Panc1 (cell line): Measurements from ENCODE around the gene RTL5. TPM values are rescaled to one million over a fixed set of nuclear protein-coding genes. Genes with fewer than 3 reads are reported as not detected.

Source experiments
- ATAC-seq: fragments of 200-7000 bp; cut with Tn5 transposase; 2 replicates; pipeline ENCODE4 v1.9.1; 2020; ENCODE audit warnings: mild to moderate bottlenecking, moderate library complexity
- BruUV-seq: library from RNA; stranded (reverse); fragments of 400-500 nt; replicated peaks from 2 replicates; lab custom pipeline; 2021; lab: Mats Ljungman, UMichigan
- CTCF ChIA-PET: fragments of 300-600 bp; sonication (Branson Sonifier 250); formaldehyde crosslinking; loops from one replicate; lab custom pipeline; 2022; ENCODE audit warnings: antibody characterized with exemption; lab: Charles Lee
- POLR2A ChIA-PET: fragments of 300-600 bp; sonication (Branson Sonifier 250); formaldehyde crosslinking; loops from one replicate; lab custom pipeline; 2022; ENCODE audit warnings: antibody characterized with exemption; lab: Charles Lee
- DNase-seq: peaks from one replicate; pipeline ENCODE4 v3.0.0-alpha.2; 2010; ENCODE audit warnings: low read depth, low spot score
- H3K27ac ChIP-seq: 2 replicates; pipeline ENCODE4 v1.5.1; 2011; ENCODE audit warnings: mild to moderate bottlenecking, low read length, inconsistent platforms
- H3K27me3 ChIP-seq: fragments of 200-500 bp; sonication (Bioruptor generic); 2 replicates; pipeline ENCODE4 v1.6.0; 2014; ENCODE audit warnings: low read length, inconsistent platforms; ENCODE audit not compliant: control insufficient read depth, insufficient read depth
- H3K36me3 ChIP-seq: fragments of 200-500 bp; sonication (Bioruptor generic); 2 replicates; pipeline ENCODE4 v1.5.1; 2014; ENCODE audit warnings: inconsistent platforms, mild to moderate bottlenecking, low read length, moderate library complexity; ENCODE audit not compliant: control insufficient read depth, insufficient read depth
- H3K4me1 ChIP-seq: 2 replicates; pipeline ENCODE4 v1.5.1; 2011; ENCODE audit warnings: inconsistent platforms, mild to moderate bottlenecking, low read length, moderate library complexity; ENCODE audit not compliant: control insufficient read depth, insufficient read depth
- H3K4me3 ChIP-seq, 2 experiments: 2 replicates each; pipeline ENCODE4 v1.5.1; 2011 to 2012; ENCODE audit warnings: low read depth in 2 of 2, low read length in 2 of 2, mild to moderate bottlenecking in 2 of 2, inconsistent platforms in 1 of 2, moderate library complexity in 1 of 2
- H3K9me3 ChIP-seq: fragments of 200-500 bp; sonication (Bioruptor generic); 2 replicates; pipeline ENCODE4 v1.5.1; 2014; ENCODE audit warnings: low read depth, mild to moderate bottlenecking, inconsistent platforms, low read length, moderate library complexity; ENCODE audit not compliant: control insufficient read depth, insufficient read depth
- CTCF ChIP-seq: fragments of 450-650 bp; IDR thresholded peaks from 2 replicates; pipeline ENCODE4 v1.5.1; 2017; ENCODE audit warnings: mild to moderate bottlenecking
- POLR2AphosphoS5 ChIP-seq: IDR thresholded peaks from 2 replicates; pipeline ENCODE4 v1.6.1; 2012; ENCODE audit warnings: mild to moderate bottlenecking, low read depth, low read length, moderate library complexity
- REST ChIP-seq, 2 experiments: IDR thresholded peaks; 2 replicates each; pipeline ENCODE4 v1.6.1; 2011 to 2012; ENCODE audit warnings: low read depth in 2 of 2, control low read depth in 1 of 2, low read length in 1 of 2, mild to moderate bottlenecking in 1 of 2, moderate library complexity in 1 of 2; ENCODE audit not compliant: insufficient read depth in 1 of 2
- SIN3A ChIP-seq: IDR thresholded peaks from 2 replicates; pipeline ENCODE4 v1.6.1; 2012; ENCODE audit warnings: low read depth, mild to moderate bottlenecking, low read length, moderate library complexity, borderline replicate concordance; ENCODE audit not compliant: insufficient read depth
- TCF7L2 ChIP-seq: IDR thresholded peaks from 2 replicates; pipeline ENCODE4 v1.6.1; 2011; ENCODE audit warnings: mild to moderate bottlenecking, low read depth, low read length, inconsistent platforms
- in situ Hi-C: cut with HindIII; loops from 2 replicates; pipeline ENCODE4 v1.10.0; 2016; ENCODE audit warnings: low sequenced_read_pairs, low pct_unique_long_range_greater_than_20kb
- intact Hi-C: fragments of 100-400 bp; cut with micrococcal nuclease; formaldehyde crosslinking; loops from one replicate; pipeline ENCODE4 v1.10.0; 2022; ENCODE audit not compliant: unreplicated experiment
- total RNA-seq: library from RNA; stranded (reverse); gene quantifications from one replicate; pipeline ENCODE4 v1.2.1, GENCODE V29; 2021; ENCODE audit not compliant: unreplicated experiment

The RTL5 gene
- total RNA-seq, 1 experiment from 2014 or later, result 11.0 TPM

GRCh38 chrX:72080150-72080549, 51.6 kb downstream of the RTL5 start:
- BruUV-seq, result no TSS peak
- H3K27ac ChIP-seq, result no peak overlapping the region

GRCh38 chrX:72079607-72080006, 52.1 kb downstream of the RTL5 start:
- no peaks in the 10 kb centered on the region for H3K27me3 ChIP-seq
- in situ Hi-C loops, result no loop called here
- no peak for TF ChIP-seq TCF7L2
- no peak for TF ChIP-seq POLR2AphosphoS5
- TF ChIP-seq CTCF, result no peak
- no peak for TF ChIP-seq SIN3A
- TF ChIP-seq REST (IDR thresholded peaks at IDR 0.05; ENCODE audit: insufficient read depth in 1 of 2, low read depth in 2 of 2, low read length in 1 of 2), result no peak
- no peak overlapping the region for H3K27ac ChIP-seq
- ATAC-seq, result no peak
- H3K36me3 ChIP-seq, result no peaks in the 10 kb centered on the region
- no TSS peak for BruUV-seq
- ChIA-PET POLR2A (no interaction called here), CTCF (no interaction called here)
- intact Hi-C loops, result no loop called here
- H3K4me1 ChIP-seq, result no peaks in the 10 kb centered on the region
- H3K9me3 ChIP-seq, result no peaks in the 10 kb centered on the region
- no peak overlapping the region for H3K4me3 ChIP-seq
- no peak for DNase-seq

More at GRCh38 chrX:72080150-72080549, 51.6 kb downstream of the RTL5 start:
- ChIA-PET CTCF (no interaction called here), POLR2A (no interaction called here)
- no peak for TF ChIP-seq TCF7L2
- no peak for TF ChIP-seq REST (IDR thresholded peaks at IDR 0.05; ENCODE audit: insufficient read depth in 1 of 2, low read depth in 2 of 2, low read length in 1 of 2)
- no peak for TF ChIP-seq SIN3A
- TF ChIP-seq CTCF, result no peak
- no peak for TF ChIP-seq POLR2AphosphoS5
- ATAC-seq (no peak), DNase-seq (no peak)
- Histone ChIP-seq H3K9me3 (no peaks in the 10 kb centered on the region), H3K36me3 (no peaks in the 10 kb centered on the region), H3K4me3 (no peak overlapping the region), H3K4me1 (no peaks in the 10 kb centered on the region), H3K27me3 (no peaks in the 10 kb centered on the region)
- in situ Hi-C loops, result no loop called here
- intact Hi-C loops, result no loop called here
